ENCODE measurements around the gene BACH2. TPM values are rescaled to one million over a fixed set of nuclear protein-coding genes. Genes with fewer than 3 reads are reported as not detected.

The BACH2 gene
- total and polyA plus RNA-seq, 10 of the 15 experiments (the other 5 are each of a cell fraction or from before 2014, with no cell fraction given), result 0.03 to 0.28 (median 0.04) TPM; not detected in 3

- TF ChIP-seq NKRF (conservative IDR thresholded peaks at IDR 0.05) (no peak), TAF1 (IDR thresholded peaks at IDR 0.05; ENCODE audit: borderline replicate concordance, low read depth, low read length) (no peak)
These were observed 188.8 kb downstream of the BACH2 start (continued) for GRCh38 chr6:90107771-90108282.

GRCh38 chr6:90107371-90107770, 189.3 kb downstream of the BACH2 start:
- Histone ChIP-seq H4K20me1 (ENCODE audit: control insufficient read depth, insufficient read depth) (no peaks in the 10 kb centered on the region), H3K4me1 (ENCODE audit: control insufficient read depth, insufficient read depth, low read length) (peaks cover 18% of the 10 kb centered on the region), H3K27ac (ENCODE audit: control insufficient read depth, insufficient read depth) (no peak overlapping the region), H3K79me2 (ENCODE audit: control insufficient read depth, insufficient read depth, low read length) (no peaks in the 10 kb centered on the region), H3K9me3 (replicated peaks; ENCODE audit: control insufficient read depth, insufficient read depth, low read length) (peaks cover 3% of the 10 kb centered on the region; the same call in 2 of the 3 replicates), H3K4me3 (no peak overlapping the region), H3K27me3 (replicated peaks in 1 of 2; ENCODE audit: control insufficient read depth in 2 of 2, insufficient read depth in 2 of 2, low read length in 1 of 2) (peaks cover 0 to 14% of the 10 kb centered on the region in 2 experiments; a peak in 2 of 4 replicates), H3K4me2 (ENCODE audit: control insufficient read depth, insufficient read depth) (no peak overlapping the region), H3K9ac (ENCODE audit: control insufficient read depth, insufficient read depth, low read length) (no peak overlapping the region), H2AFZ (ENCODE audit: control insufficient read depth, low read depth, low read length) (no peak overlapping the region), H3K36me3 (ENCODE audit: control insufficient read depth in 2 of 2, insufficient read depth in 2 of 2, low read length in 1 of 2) (no peaks in the 10 kb centered on the region)
- in situ Hi-C loops (cut with MboI) (loop anchor here (5.0 to 10.0 kb wide), 2 partner anchors 175 to 367 kb away; no protein-coding TSS in a partner anchor), intact Hi-C loops (cut with micrococcal nuclease; ENCODE audit: unreplicated experiment) (no loop called here)
- BruUV-seq (replicated peaks), result no TSS peak
- SMC1A ChIA-PET (ENCODE audit: uncharacterized antibody, unreplicated experiment), result no interaction called here
- ATAC-seq, result no peak
- POLR2A ChIA-PET, result no interaction called here
- CTCF ChIA-PET, result interaction anchor here (0.6 kb wide), 2 partner anchors 370 to 400 kb away, joined by 3 read pairs; no protein-coding TSS in a partner anchor
- FAIRE-seq, result no peak
- TF ChIP-seq PRDM15 (CRISPR knock-in tag; IDR thresholded peaks at IDR 0.05) (no peak), MEF2A (IDR thresholded peaks at IDR 0.05; ENCODE audit: insufficient read depth, low read depth, low read length) (no peak), ATF7 (IDR thresholded peaks at IDR 0.05; ENCODE audit: low read depth) (no peak), TCF3 (IDR thresholded peaks at IDR 0.05; ENCODE audit: borderline replicate concordance, insufficient read depth, low read depth, low read length) (no peak), JUNB (IDR thresholded peaks at IDR 0.05) (no peak), NFIC (IDR thresholded peaks at IDR 0.05; ENCODE audit: low read depth, low read length) (no peak), ZNF384 (IDR thresholded peaks at IDR 0.05; ENCODE audit: borderline replicate concordance, low read depth, low read length) (no peak), POU2F2 (IDR thresholded peaks at IDR 0.05; ENCODE audit: borderline replicate concordance, low read depth, low read length) (no peak), KDM1A (IDR thresholded peaks at IDR 0.05; ENCODE audit: borderline replicate concordance) (no peak), CBFB (IDR thresholded peaks at IDR 0.05; ENCODE audit: low read depth) (no peak), IKZF1 (conservative IDR thresholded peaks at IDR 0.05) (no peak), EGR1 (IDR thresholded peaks at IDR 0.05; ENCODE audit: borderline replicate concordance in 1 of 2, low read depth in 2 of 2, low read length in 2 of 2) (no peak), KAT2A (conservative IDR thresholded peaks at IDR 0.05; ENCODE audit: control insufficient read depth, low read depth, low read length) (no peak)
- TF ChIP-seq, protein P1, sequence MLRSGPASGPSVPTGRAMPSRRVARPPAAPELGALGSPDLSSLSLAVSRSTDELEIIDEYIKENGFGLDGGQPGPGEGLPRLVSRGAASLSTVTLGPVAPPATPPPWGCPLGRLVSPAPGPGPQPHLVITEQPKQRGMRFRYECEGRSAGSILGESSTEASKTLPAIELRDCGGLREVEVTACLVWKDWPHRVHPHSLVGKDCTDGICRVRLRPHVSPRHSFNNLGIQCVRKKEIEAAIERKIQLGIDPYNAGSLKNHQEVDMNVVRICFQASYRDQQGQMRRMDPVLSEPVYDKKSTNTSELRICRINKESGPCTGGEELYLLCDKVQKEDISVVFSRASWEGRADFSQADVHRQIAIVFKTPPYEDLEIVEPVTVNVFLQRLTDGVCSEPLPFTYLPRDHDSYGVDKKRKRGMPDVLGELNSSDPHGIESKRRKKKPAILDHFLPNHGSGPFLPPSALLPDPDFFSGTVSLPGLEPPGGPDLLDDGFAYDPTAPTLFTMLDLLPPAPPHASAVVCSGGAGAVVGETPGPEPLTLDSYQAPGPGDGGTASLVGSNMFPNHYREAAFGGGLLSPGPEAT (IDR thresholded peaks at IDR 0.05; ENCODE audit: low read depth), result no peak
- DNase-seq (ENCODE audit: low read depth, low spot score), result no peak
- WGBS (ENCODE audit: insufficient coverage, insufficient replicate concordance, low lambda C conversion rate, missing lambda C conversion rate), result 0% methylated on average over 1 of the region's 1 CpG
- RAD21 ChIA-PET (ENCODE audit: unreplicated experiment), result no interaction called here
